Kidney (tissue), 14 donors: ENCODE results near the gene PPY. TPM values are rescaled to one million over a fixed set of nuclear protein-coding genes. Genes with fewer than 3 reads are reported as not detected.

Experiments
- DNase-seq, 5 donors: peaks; one replicate each; pipeline ENCODE4 v3.0.0-alpha.2; 2013 to 2020
- FAIRE-seq: peaks from 2 replicates; lab custom pipeline; 2012; peaks lifted over from hg19 to GRCh38; lab: Jason Lieb, UNC
- H3K27ac ChIP-seq, 2 donors: one replicate each; pipeline ENCODE4 v1.7.0; 2013; ENCODE audit warnings: low read depth in 2 of 2, low read length in 2 of 2, inconsistent platforms in 1 of 2
- H3K27me3 ChIP-seq: one replicate; pipeline ENCODE4 v1.7.1; 2013; ENCODE audit warnings: low read length, inconsistent platforms; ENCODE audit not compliant: control insufficient read depth, insufficient read depth
- H3K36me3 ChIP-seq, 3 donors: one replicate each; pipeline versions ENCODE4 v1.7.0 to v1.7.1; 2013; ENCODE audit warnings: low read length in 3 of 3, control low read depth in 1 of 3, inconsistent platforms in 1 of 3; ENCODE audit not compliant: insufficient read depth in 3 of 3, control insufficient read depth in 2 of 3
- H3K4me1 ChIP-seq, 3 donors: one replicate each; pipeline versions ENCODE4 v1.7.0 to v1.7.1; 2013; ENCODE audit warnings: low read length in 3 of 3, inconsistent platforms in 1 of 3, low read depth in 1 of 3; ENCODE audit not compliant: control insufficient read depth in 2 of 3, insufficient read depth in 2 of 3
- H3K4me3 ChIP-seq, 3 donors: one replicate each; pipeline versions ENCODE4 v1.7.0 to v1.8.1; 2013; ENCODE audit warnings: low read length in 3 of 3, control low read depth in 1 of 3, inconsistent platforms in 1 of 3
- H3K9ac ChIP-seq, 3 donors: one replicate each; pipeline versions ENCODE4 v1.7.0 to v1.7.1; 2013; ENCODE audit warnings: low read length in 3 of 3, control low read depth in 1 of 3, inconsistent platforms in 1 of 3
- H3K9me3 ChIP-seq, 3 donors: one replicate each; pipeline versions ENCODE4 v1.7.0 to v1.7.1; 2013; ENCODE audit warnings: low read length in 3 of 3, control low read depth in 1 of 3, inconsistent platforms in 1 of 3; ENCODE audit not compliant: control insufficient read depth in 2 of 3, insufficient read depth in 1 of 3
- intact Hi-C: fragments of 100-400 bp; cut with DNase I; formaldehyde crosslinking; loops from one replicate; pipeline ENCODE4 v1.11.1; 2022
- polyA plus RNA-seq: library from polyadenylated mRNA; stranded (reverse); fragments of 350-450 nt; fragmentation: Illumina TruSeq; extraction: RNeasy Lipid Tissue Mini Kit (QIAGEN cat#74804); gene quantifications from one replicate; pipeline ENCODE4 v1.2.3, GENCODE V29; 2014; ENCODE audit warnings: low read depth, low replicate concordance; ENCODE audit not compliant: insufficient read depth
- total RNA-seq: library from RNA; stranded (reverse); fragmentation: NEBNext Ultra II Directional; extraction: Animal tissue kit (Norgen Biotek cat#: 25700); gene quantifications from one replicate; pipeline ENCODE4 v1.2.1, GENCODE V29; 2021
- TF ChIP-seq, protein P1 (sequence below): IDR thresholded peaks from 3 replicates; pipeline ENCODE4 v1.5.1; 2012; ENCODE audit warnings: mild to moderate bottlenecking, moderate library complexity, borderline replicate concordance; ENCODE audit not compliant: insufficient read depth; ENCODE audit errors: extremely low read depth
- donor health status: control.
- donor health status: control.
- donor health status: control.
- donor health status: control.
- donor health status: control.
- donor health status: DM: yes; HTN: yes; CAD: no.
- donor health status: Normal renal cell carcinoma (clear cell type).

PPY gene
- total and polyA plus RNA-seq, 2 donors from 2014 or later, result not detected

DNA sequence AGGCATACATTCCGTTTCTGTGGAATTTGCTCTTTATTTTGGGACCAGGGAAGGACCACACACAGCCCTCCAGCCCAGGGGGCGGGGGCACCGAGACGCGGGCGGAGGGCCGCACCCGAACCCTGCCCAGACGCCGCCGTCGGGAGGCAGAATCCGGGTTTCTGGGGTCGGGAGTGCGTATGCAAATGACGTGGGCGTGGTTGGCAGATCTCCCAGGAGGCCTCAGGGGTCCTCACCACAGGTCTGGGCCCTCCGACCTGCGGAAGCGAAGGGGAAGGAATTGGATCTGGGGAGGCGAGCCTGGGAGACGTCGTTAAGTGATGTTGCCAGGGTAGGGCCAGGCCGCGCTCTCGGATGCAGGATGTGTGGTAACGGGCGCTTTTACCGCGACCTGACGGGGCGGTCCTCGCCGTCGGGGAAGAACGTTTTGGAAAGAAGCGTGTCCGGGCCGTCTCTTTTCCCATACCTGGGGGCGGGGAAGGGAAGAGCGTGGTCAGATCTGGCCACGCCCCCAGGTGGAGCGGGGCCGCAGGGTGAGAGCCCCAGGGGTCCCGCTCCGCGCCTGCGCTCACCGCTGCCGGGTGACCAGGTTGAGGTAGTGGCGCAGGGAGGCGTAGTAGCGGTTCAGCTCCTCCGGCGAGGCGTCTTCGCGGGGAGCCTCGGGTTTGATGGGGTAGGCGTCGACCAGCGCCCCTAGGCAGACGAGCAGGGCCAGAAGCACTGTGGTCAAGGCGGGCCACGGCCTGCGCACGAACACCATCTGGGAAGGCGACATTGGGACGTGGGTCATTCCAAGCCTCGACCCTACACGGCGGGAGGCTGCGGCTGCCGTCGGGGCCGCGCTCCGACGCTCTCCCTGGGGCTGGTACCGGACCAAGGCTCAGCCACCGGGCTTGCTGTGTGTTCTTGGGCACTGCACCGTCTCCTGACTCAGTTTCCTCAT, 10.7 kb upstream of the PPY start:
- DNase-seq, result peak; percentile 44 to 73 (median 66)
- H3K27me3 ChIP-seq, result peaks cover 12% of the 10 kb centered on the region
- FAIRE-seq, result no peak

DNA sequence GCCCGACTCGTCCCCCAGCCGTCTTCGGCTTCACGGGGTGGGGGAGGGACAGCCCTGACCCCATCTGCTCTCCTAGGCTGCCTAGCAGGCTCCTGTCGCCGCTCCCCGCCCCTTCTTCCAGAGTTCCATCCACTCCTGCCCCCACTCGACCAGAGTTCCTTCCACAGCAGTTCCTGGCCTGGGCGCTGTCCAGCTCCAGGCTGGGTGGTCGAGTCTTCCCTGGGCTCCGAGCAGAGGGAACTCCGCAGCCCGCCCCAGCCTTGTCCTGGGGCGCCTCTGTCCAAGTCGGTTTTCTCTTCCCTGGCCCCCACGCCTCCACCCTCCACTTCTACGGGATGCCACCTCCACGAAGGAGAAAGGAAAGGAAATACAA, 10.1 kb upstream of the PPY start:
- FAIRE-seq, result no peak
- peak in 4 of 5 donors; percentile 46 to 76 (median 60) for DNase-seq
- Histone ChIP-seq H3K36me3 (no peaks in the 10 kb centered on the region), H3K27ac (no peak overlapping the region), H3K9ac (no peak overlapping the region), H3K27me3 (peaks cover 12% of the 10 kb centered on the region), H3K9me3 (no peaks in the 10 kb centered on the region), H3K4me3 (no peak overlapping the region), H3K4me1 (peaks cover 0 to 7% (median 0%) of the 10 kb centered on the region in 3 donors)
- intact Hi-C loops, result no loop called here
- TF ChIP-seq, protein P1, sequence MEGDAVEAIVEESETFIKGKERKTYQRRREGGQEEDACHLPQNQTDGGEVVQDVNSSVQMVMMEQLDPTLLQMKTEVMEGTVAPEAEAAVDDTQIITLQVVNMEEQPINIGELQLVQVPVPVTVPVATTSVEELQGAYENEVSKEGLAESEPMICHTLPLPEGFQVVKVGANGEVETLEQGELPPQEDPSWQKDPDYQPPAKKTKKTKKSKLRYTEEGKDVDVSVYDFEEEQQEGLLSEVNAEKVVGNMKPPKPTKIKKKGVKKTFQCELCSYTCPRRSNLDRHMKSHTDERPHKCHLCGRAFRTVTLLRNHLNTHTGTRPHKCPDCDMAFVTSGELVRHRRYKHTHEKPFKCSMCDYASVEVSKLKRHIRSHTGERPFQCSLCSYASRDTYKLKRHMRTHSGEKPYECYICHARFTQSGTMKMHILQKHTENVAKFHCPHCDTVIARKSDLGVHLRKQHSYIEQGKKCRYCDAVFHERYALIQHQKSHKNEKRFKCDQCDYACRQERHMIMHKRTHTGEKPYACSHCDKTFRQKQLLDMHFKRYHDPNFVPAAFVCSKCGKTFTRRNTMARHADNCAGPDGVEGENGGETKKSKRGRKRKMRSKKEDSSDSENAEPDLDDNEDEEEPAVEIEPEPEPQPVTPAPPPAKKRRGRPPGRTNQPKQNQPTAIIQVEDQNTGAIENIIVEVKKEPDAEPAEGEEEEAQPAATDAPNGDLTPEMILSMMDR, result no peak

More for the DNA sequence above, 10.7 kb upstream of the PPY start:
- peaks cover 0 to 7% (median 0%) of the 10 kb centered on the region in 3 donors for H3K4me1 ChIP-seq
- H3K27ac ChIP-seq, result no peak overlapping the region
- TF ChIP-seq, protein P1, result no peak
- no peak overlapping the region for H3K9ac ChIP-seq
- H3K4me3 ChIP-seq, result no peak overlapping the region
- intact Hi-C loops, result no loop called here
- H3K36me3 ChIP-seq, result no peaks in the 10 kb centered on the region
- no peaks in the 10 kb centered on the region for H3K9me3 ChIP-seq

DNA sequence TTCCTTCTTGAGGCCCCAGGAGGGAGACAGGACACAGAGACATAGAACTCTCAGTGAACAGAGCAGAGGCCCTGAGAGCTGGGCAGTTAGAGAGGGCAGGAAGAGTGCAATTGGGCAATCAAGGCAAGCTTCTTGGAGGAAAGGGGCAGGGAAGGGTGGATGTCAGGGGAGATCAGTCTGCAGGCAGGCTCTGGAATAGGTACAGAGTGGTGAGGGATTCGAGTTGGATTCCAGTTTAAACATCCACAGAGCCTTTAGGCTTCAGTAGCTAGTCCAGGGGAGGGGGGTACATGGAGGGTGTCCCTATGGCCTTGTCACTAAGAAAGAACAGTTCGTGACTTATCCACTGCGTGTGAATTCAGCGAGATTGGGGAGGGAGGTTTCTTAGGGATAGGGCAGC, 9.5 kb upstream of the PPY start:
- Histone ChIP-seq H3K9ac (no peak overlapping the region), H3K4me1 (peaks cover 0 to 7% (median 0%) of the 10 kb centered on the region in 3 donors), H3K27ac (no peak overlapping the region), H3K4me3 (no peak overlapping the region), H3K9me3 (no peaks in the 10 kb centered on the region), H3K36me3 (no peaks in the 10 kb centered on the region), H3K27me3 (peaks cover 12% of the 10 kb centered on the region)
- no peak for FAIRE-seq
- intact Hi-C loops, result no loop called here
- DNase-seq, result peak in 1 of 5 donors; percentile 5
- TF ChIP-seq, protein P1, result no peak
